ENCODE results near the gene OR6V1.

OR6V1 gene
- 0 reads per million in 9 experiments for total RNA-seq

DNA sequence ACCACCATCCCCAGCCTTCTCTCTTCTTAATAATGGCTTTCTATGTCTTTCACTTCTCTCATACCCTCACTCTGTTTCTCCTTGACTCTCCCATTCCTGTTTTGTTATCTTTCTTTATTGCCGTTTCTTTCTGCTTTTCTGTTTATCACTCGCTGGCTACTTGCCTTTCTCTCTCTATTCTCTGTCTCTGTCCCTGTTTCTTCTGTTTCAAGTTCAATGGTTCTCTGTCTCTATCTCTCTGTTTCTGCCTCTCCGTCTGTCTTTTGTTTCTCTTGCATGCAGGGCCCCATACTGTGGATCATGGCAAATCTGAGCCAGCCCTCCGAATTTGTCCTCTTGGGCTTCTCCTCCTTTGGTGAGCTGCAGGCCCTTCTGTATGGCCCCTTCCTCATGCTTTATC, at the start of gene OR6V1:
TSS of gene OR6V1 (plus strand) at position 301 of the 400 bp plus-strand sequence. CDS start at position 301, 0 bp downstream.
- Mint-ChIP-seq H3K27me3 (peaks cover 23 to 25% of the 10 kb centered on the region in 2 donors), H3K4me3 (no peak within 1 kb of the TSS), H3K36me3 (ENCODE audit: insufficient read depth) (no peaks in the 10 kb centered on the region), H3K9me3 (no peaks in the 10 kb centered on the region), H3K27ac (no peak within 1 kb of the TSS), H3K4me1 (ENCODE audit: low read depth in 2 of 2) (no peaks in the 10 kb centered on the region)
- ATAC-seq (replicated peaks) = no peak
- DNase-seq = no peak

DNA sequence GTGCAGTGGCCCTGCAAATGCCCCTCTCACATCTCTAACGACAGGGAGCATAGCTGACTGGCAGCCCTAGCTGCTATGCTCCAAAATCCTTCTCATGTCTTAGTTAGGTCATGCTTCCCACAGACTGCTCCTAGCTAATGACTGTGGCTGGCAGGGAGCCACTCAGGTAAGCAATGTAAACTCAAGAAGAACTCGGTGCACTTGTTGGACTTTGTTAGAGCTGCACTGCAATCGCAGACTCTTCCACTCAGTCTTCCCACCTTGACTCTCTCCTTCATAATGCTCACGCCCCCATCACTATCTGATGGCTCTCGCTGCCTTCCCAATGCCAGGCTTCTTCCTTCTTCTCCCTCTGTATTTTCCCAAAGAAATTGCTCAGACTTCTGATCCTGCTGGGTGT, 49.2 kb upstream of the OR6V1 start:
- Mint-ChIP-seq H3K36me3 (ENCODE audit: insufficient read depth) (no peaks in the 10 kb centered on the region), H3K4me1 (ENCODE audit: low read depth in 2 of 2) (peaks cover 5 to 7% of the 10 kb centered on the region in 2 donors), H3K4me3 (peak overlapping the region; percentile 62 to 79), H3K27me3 (peaks cover 3 to 5% of the 10 kb centered on the region in 2 donors), H3K27ac (peak overlapping the region in 1 of 2 donors; percentile 8), H3K9me3 (no peaks in the 10 kb centered on the region)
- no peak for DNase-seq
- no peak for ATAC-seq (replicated peaks)

DNA sequence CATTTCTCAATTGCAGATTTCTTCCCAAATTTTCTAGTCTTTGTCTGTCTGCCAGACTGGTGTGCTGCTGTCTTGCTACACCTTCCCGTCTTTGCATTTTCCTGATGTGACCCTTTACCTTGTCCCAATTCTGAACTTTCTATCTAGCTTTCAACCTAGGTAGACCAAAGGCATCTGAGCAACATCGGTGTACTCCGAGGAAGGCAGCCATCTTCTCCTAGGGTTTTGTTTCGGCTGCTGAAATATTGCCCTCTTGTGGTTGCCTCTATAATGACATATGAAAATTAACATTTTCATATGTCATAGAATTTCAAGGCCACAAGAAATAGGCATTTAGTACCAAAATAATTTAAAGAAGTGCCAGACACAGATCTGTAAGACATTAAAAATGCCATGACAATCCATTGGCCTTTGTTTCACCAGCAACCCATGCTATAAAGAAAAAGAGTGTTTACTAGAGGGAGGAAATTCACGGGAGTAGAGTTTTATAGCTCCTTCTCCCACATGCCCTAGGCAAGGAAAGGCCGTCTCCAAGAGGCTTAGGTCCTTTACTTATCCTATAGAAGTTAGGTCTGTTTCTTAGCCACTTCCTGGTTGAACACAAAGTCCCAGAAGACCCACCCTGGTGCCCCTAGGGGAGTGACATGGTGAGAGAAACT, 48.6 kb upstream of the OR6V1 start:
- Mint-ChIP-seq H3K9me3 (no peaks in the 10 kb centered on the region), H3K36me3 (ENCODE audit: insufficient read depth) (no peaks in the 10 kb centered on the region), H3K4me3 (peak overlapping the region; percentile 62 to 79), H3K4me1 (ENCODE audit: low read depth in 2 of 2) (peaks cover 5 to 7% of the 10 kb centered on the region in 2 donors), H3K27me3 (peaks cover 6 to 9% of the 10 kb centered on the region in 2 donors), H3K27ac (peak overlapping the region in 1 of 2 donors; percentile 8)
- ATAC-seq (replicated peaks) (peak; percentile 73), DNase-seq (peak; percentile 29 to 36 (median 34))

DNA sequence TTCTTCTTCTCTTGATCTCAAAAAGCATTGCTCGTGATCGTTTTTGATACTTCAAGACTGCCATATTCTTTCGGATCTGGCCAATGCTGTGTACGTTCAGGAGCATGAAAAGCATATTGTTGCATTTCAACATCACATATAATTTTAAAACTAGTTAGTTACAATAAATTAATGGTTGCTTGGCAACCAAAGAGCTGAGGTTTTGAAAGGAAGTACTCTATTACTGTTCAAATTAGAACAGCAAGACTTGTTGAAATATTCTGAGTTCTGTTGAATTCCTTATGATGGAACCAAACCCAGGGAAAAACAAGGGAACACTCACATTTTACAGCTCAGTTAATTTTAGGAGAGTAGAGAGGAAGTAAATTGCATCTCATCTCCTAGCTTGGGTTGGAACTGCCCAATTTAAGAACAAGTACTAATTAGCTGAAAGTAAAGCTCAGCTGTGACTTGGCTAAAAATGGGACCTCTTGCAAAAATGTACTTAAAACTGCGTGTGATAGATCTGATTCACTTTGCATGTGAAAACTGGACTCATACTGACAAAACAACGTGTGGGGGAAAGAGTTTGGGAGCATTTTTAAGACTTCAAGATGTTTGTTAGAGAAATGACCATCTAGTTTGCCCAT, 46.4 kb upstream of the OR6V1 start:
- H3K36me3 Mint-ChIP-seq (ENCODE audit: insufficient read depth) = no peaks in the 10 kb centered on the region
- H3K4me1 Mint-ChIP-seq (ENCODE audit: low read depth in 2 of 2) = peaks cover 5 to 7% of the 10 kb centered on the region in 2 donors
- peaks cover 6 to 9% of the 10 kb centered on the region in 2 donors for H3K27me3 Mint-ChIP-seq
- ATAC-seq (replicated peaks) = no peak
- no peak overlapping the region for H3K4me3 Mint-ChIP-seq
- no peaks in the 10 kb centered on the region for H3K9me3 Mint-ChIP-seq
- H3K27ac Mint-ChIP-seq = no peak overlapping the region
- DNase-seq = no peak

- ATAC-seq (replicated peaks) (peak; percentile 97), DNase-seq (peak; percentile 81 to 87 (median 82))
- Mint-ChIP-seq H3K27me3 (peaks cover 14 to 17% of the 10 kb centered on the region in 2 donors), H3K4me3 (no peak overlapping the region), H3K4me1 (ENCODE audit: low read depth in 2 of 2) (peaks cover 2 to 4% of the 10 kb centered on the region in 2 donors), H3K36me3 (ENCODE audit: insufficient read depth) (no peaks in the 10 kb centered on the region), H3K27ac (no peak overlapping the region), H3K9me3 (no peaks in the 10 kb centered on the region)
Observed at GRCh38 chr7:143008007-143008901, 43.9 kb upstream of the OR6V1 start.

DNA sequence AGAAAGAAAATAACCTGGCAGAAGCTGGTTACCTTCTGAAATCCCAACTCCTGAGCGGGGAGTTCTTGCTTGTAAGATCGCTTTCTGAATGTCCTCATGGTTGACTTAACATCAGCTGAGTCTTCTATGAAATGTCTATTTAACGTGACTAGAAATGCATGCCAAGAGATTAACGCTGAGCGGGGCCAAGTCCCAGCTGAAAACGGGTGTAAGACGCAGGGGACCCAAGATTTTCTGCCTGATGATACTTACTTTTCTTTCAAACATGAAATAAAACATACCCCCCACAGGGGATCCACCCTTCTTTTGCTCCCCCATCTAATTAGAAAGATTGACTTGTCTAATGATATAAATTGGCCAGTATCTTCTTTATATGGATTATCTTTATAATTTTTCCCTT, 40.1 kb upstream of the OR6V1 start:
- H3K27me3 Mint-ChIP-seq = peaks cover 48 to 54% of the 10 kb centered on the region in 2 donors
- no peak overlapping the region for H3K4me3 Mint-ChIP-seq
- no peak for ATAC-seq (replicated peaks)
- no peaks in the 10 kb centered on the region for H3K4me1 Mint-ChIP-seq (ENCODE audit: low read depth in 2 of 2)
- H3K9me3 Mint-ChIP-seq = no peaks in the 10 kb centered on the region
- no peaks in the 10 kb centered on the region for H3K36me3 Mint-ChIP-seq (ENCODE audit: insufficient read depth)
- DNase-seq = no peak
- no peak overlapping the region for H3K27ac Mint-ChIP-seq

GRCh38 chr7:143012409-143012808, 39.7 kb upstream of the OR6V1 start:
- ATAC-seq (replicated peaks) (no peak), DNase-seq (no peak)
- Mint-ChIP-seq H3K36me3 (ENCODE audit: insufficient read depth) (no peaks in the 10 kb centered on the region), H3K4me3 (no peak overlapping the region), H3K27me3 (peaks cover 52 to 58% of the 10 kb centered on the region in 2 donors), H3K4me1 (ENCODE audit: low read depth in 2 of 2) (no peaks in the 10 kb centered on the region), H3K27ac (no peak overlapping the region), H3K9me3 (no peaks in the 10 kb centered on the region)

- Mint-ChIP-seq H3K4me1 (ENCODE audit: low read depth in 2 of 2) (no peaks in the 10 kb centered on the region), H3K27me3 (peaks cover 47 to 51% of the 10 kb centered on the region in 2 donors), H3K9me3 (no peaks in the 10 kb centered on the region), H3K36me3 (ENCODE audit: insufficient read depth) (no peaks in the 10 kb centered on the region), H3K4me3 (no peak overlapping the region), H3K27ac (no peak overlapping the region)
- ATAC-seq (replicated peaks) (no peak), DNase-seq (no peak)
Observed at GRCh38 chr7:143013473-143013872, 38.7 kb upstream of the OR6V1 start.

DNA sequence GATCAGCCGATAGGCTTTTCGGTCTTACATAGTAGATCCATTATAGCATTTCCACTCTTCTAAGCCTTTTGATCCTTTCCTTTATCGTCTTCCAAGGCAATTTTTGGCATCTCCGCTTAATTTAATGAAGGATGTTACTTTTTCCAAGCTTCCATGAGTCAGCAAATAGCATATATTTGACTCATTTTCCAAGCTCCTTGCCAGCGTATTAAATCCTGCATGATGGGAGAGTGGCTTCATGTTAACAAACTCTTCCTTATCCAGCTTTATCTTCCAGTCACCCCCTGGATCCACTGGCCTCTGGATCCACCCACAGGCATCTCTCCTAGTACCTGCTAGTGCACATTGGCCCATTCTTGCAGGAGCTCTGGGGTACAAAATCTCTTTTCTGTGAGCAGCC, 38.2 kb upstream of the OR6V1 start:
- DNase-seq (no peak), ATAC-seq (replicated peaks) (no peak)
- no peaks in the 10 kb centered on the region for H3K9me3 Mint-ChIP-seq
- H3K4me3 Mint-ChIP-seq = no peak overlapping the region
- H3K4me1 Mint-ChIP-seq (ENCODE audit: low read depth in 2 of 2) = no peaks in the 10 kb centered on the region
- H3K36me3 Mint-ChIP-seq (ENCODE audit: insufficient read depth) = no peaks in the 10 kb centered on the region
- H3K27me3 Mint-ChIP-seq = peaks cover 47 to 51% of the 10 kb centered on the region in 2 donors
- no peak overlapping the region for H3K27ac Mint-ChIP-seq

DNA sequence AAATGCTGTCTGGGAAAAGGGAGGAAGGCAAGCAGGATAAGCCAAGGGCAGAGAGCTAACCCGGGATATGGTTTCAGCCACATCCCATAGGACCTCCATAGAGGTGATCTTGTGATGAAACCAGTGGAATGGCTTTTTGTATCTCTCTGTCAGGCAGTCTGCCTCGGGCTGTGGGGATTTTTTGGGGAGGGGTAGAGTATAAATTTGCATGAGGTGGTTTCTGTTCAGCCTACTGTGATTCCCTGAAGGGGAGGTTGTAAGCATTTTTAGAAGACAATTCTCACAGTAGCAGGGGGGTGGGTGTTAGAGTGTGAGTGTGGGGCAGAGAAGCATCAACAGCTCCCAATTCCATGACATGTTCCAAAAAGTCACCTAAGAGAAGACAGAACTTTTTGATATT, 37.1 kb upstream of the OR6V1 start:
- Mint-ChIP-seq H3K4me1 (ENCODE audit: low read depth in 2 of 2) (no peaks in the 10 kb centered on the region), H3K36me3 (ENCODE audit: insufficient read depth) (no peaks in the 10 kb centered on the region), H3K9me3 (no peaks in the 10 kb centered on the region), H3K27me3 (peaks cover 51 to 55% of the 10 kb centered on the region in 2 donors), H3K4me3 (no peak overlapping the region), H3K27ac (no peak overlapping the region)
- DNase-seq (no peak), ATAC-seq (replicated peaks) (no peak)

DNA sequence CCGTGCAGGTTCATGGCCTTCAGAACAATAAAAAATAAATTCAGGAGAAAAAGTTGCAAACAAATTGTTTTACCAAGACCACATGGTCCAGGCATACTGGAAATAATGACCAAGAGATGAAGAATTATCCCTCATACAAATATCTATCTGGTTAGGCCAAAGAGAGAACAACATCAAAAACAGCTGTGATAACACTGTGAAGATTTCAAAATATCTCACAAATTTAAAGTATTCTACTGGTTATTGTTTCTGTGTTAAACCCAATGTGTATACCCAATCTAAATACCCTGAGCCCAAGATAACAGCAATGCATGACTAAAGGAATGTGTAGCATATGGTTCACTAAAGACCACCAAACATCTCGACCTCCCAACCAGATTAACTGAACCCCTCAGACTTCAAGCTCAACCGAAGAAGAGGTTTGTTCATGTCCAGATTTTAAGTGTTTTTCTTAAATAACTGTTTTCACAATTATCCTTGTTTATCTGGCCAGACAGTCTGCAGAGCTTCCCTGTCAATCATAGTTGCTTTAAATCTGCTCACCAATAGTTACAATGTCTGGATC, 36.1 kb upstream of the OR6V1 start:
- Mint-ChIP-seq H3K27me3 (peaks cover 51 to 55% of the 10 kb centered on the region in 2 donors), H3K4me1 (ENCODE audit: low read depth in 2 of 2) (no peaks in the 10 kb centered on the region), H3K36me3 (ENCODE audit: insufficient read depth) (no peaks in the 10 kb centered on the region), H3K27ac (no peak overlapping the region), H3K9me3 (no peaks in the 10 kb centered on the region), H3K4me3 (no peak overlapping the region)
- no peak for ATAC-seq (replicated peaks)
- no peak for DNase-seq

DNA sequence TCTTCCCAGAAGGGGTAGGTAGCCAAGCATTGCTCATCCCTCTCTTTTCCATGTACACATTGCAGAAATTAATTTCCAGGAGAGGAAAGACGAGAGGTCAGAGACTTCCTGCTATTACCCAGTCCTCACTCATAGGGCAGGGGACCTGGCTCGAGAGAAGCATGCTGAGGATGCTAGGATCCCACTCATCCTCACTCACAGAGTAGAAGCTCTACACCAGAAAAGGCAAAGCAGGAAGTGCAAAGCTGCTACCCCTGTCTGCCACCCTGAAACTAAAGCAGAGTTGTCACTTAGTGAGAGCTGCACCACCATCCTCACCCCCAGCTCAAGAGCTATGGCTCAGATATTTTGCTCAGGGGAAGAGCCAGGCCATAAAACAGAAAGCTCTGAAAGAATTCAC, 35.1 kb upstream of the OR6V1 start:
- peaks cover 51 to 55% of the 10 kb centered on the region in 2 donors for H3K27me3 Mint-ChIP-seq
- no peak for ATAC-seq (replicated peaks)
- no peaks in the 10 kb centered on the region for H3K4me1 Mint-ChIP-seq (ENCODE audit: low read depth in 2 of 2)
- no peaks in the 10 kb centered on the region for H3K9me3 Mint-ChIP-seq
- H3K27ac Mint-ChIP-seq = no peak overlapping the region
- DNase-seq = no peak
- H3K36me3 Mint-ChIP-seq (ENCODE audit: insufficient read depth) = no peaks in the 10 kb centered on the region
- H3K4me3 Mint-ChIP-seq = no peak overlapping the region

GRCh38 chr7:143018931-143019330, 33.2 kb upstream of the OR6V1 start:
- H3K4me1 Mint-ChIP-seq (ENCODE audit: low read depth in 2 of 2) = no peaks in the 10 kb centered on the region
- H3K4me3 Mint-ChIP-seq = no peak overlapping the region
- H3K27me3 Mint-ChIP-seq = peaks cover 38 to 49% of the 10 kb centered on the region in 2 donors
- DNase-seq (no peak), ATAC-seq (replicated peaks) (no peak)
- H3K27ac Mint-ChIP-seq = no peak overlapping the region
- H3K9me3 Mint-ChIP-seq = no peaks in the 10 kb centered on the region
- no peaks in the 10 kb centered on the region for H3K36me3 Mint-ChIP-seq (ENCODE audit: insufficient read depth)
